ENCODE results near the gene PSRC1.

PSRC1 gene

DNA sequence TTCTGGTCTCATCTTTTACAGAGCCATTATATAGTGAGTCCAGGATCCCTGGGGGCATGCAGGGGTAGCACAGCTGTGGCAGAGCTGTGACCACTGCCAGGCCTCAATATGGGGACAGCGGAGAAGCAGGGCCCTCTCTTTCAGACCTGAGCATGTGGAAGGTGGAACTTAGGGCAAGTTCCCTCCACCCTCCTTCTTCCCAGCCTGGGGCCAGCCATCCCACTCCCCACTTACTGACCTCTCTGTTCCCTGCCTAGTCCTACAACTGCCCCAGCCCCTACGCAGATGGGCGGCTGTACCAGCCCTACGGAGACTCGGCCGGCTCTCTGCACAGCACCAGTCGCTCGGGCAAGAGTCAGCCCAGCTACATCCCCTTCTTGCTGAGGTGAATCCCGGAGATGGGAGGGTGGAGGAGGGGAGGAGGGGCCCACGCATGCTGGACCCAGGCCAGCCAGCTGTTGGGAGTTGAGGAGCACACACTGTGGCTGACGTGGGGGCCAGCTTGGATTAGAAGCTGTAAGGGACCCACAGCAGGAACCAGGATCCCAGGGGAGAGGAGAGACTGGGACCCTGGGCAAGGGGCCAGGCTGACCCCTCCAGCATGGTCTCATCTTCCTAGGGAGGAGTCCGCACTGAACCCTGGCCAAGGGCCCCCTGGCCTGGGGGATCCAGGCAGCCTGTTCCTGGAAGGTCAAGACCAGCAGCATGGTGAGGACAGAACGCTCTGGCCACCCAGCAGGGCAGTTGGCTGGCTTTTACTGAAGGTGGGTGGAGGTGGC lies 10.7 kb downstream of the PSRC1 start:
- DNase-seq (ENCODE audit: low spot score), result no peak

- DNase-seq (ENCODE audit: low spot score), result no peak
Observed at GRCh38 chr1:109271458-109271857, 11.5 kb downstream of the PSRC1 start.

DNA sequence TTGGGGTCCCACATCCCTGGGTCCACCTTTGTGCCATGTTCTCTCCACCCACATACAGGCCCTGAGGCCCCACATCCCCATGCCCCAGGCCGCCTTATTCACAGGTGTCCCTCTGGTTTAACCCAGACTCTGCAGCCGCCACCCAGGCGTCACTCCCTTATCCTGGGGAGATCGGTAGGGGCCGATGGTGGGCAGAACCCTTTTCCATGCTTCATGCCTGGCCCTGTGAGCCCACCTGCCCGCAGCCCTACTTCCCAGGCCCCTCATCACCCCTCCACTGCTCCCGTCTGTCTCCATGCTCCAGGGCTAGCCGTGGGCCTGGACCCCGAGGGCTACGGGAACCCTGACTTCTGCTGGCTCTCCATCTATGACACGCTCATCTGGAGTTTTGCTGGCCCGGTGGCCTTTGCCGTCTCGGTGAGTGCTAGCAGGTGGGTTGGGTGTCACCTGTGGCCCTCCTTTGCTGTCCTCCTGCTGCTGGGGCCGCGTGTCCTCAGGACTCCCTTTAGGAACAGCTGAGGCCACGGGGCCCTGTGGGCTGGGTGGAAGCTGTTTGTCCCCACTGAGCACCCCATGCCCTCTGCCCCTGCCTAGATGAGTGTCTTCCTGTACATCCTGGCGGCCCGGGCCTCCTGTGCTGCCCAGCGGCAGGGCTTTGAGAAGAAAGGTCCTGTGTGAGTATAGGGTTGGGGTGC lies 12.2 kb downstream of the PSRC1 start:
- DNase-seq (ENCODE audit: low spot score), result no peak

DNA sequence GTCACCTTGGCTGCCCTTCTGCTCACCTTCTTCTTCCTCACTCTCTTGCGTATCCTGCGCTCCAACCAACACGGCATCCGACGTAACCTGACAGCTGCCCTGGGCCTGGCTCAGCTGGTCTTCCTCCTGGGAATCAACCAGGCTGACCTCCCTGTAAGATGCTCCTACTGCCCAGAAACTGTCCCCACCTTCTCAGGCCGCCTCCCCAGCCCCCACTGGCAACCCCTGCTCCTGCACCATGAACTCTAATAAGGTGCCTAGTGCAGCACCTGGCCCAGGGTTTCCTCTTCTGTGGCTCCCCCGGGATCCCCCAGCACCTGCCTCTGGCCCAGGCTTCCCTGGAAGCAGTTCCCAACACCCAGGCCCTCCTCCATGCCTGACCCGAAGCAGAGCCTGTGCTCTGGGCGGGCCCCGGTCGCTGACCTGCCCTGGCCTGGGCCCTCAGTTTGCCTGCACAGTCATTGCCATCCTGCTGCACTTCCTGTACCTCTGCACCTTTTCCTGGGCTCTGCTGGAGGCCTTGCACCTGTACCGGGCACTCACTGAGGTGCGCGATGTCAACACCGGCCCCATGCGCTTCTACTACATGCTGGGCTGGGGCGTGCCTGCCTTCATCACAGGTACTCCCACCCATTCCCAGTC lies 12.8 kb downstream of the PSRC1 start:
- no peak for DNase-seq (ENCODE audit: low spot score)

DNA sequence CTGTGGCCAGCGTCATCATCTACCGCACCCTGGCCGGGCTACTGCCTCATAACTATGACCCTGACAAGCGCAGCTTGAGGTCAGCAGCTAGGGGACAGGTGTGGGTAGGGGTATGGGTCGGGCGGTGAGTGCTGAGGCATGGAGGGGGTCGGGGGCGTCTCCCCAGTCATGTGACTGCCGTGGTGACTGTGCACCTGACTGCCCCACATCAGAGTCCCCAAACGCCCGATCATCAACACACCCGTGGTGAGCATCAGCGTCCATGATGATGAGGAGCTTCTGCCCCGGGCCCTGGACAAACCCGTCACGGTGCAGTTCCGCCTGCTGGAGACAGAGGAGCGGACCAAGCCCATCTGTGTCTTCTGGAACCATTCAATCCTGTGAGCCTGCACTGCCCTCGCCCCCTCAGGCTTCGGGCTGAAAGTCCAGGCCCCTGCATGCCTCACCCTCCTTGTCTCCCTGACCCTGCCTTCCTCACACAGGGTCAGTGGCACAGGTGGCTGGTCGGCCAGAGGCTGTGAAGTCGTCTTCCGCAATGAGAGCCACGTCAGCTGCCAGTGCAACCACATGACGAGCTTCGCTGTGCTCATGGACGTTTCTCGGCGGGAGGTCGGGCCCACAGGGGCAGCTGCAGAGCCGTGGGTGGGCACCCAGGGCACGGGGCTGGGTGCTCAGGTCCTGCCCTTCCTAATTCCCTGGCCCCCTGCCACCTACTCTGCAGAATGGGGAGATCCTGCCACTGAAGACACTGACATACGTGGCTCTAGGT lies 13.5 kb downstream of the PSRC1 start:
- DNase-seq (ENCODE audit: low spot score), result no peak

- DNase-seq (ENCODE audit: low spot score), result no peak
Observed at GRCh38 chr1:109268431-109269211, 14.3 kb downstream of the PSRC1 start.

- no peak for DNase-seq (ENCODE audit: low spot score)
Observed at GRCh38 chr1:109267743-109268300, 15.1 kb downstream of the PSRC1 start.

GRCh38 chr1:109266965-109267364 lies 16.0 kb downstream of the PSRC1 start:
- peak; percentile 61 for DNase-seq (ENCODE audit: low spot score)

- DNase-seq (ENCODE audit: low spot score), result no peak
Observed at GRCh38 chr1:109265741-109266330, 17.1 kb downstream of the PSRC1 start.

DNA sequence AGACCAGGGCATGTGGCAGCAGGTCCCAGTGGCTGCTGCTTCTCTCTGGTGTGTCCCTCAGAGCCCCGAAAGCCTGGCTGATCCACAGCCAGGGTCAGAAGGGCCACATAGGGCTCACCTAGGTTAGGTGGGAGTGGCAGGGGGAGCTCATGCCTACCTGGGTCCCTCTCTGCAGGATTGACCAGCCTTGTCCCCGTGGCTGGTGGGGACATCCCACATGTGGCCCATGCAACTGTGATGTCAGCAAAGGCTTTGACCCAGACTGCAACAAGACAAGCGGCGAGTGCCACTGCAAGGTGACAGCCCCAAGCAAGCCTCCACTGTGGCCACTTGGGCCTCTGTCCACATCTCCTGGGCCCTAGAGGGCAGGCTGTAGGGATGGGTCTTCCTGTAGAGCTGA lies 17.9 kb downstream of the PSRC1 start:
- no peak for DNase-seq (ENCODE audit: low spot score)

- DNase-seq (ENCODE audit: low spot score), result no peak
Observed at GRCh38 chr1:109264379-109264755, 18.6 kb downstream of the PSRC1 start.

DNA sequence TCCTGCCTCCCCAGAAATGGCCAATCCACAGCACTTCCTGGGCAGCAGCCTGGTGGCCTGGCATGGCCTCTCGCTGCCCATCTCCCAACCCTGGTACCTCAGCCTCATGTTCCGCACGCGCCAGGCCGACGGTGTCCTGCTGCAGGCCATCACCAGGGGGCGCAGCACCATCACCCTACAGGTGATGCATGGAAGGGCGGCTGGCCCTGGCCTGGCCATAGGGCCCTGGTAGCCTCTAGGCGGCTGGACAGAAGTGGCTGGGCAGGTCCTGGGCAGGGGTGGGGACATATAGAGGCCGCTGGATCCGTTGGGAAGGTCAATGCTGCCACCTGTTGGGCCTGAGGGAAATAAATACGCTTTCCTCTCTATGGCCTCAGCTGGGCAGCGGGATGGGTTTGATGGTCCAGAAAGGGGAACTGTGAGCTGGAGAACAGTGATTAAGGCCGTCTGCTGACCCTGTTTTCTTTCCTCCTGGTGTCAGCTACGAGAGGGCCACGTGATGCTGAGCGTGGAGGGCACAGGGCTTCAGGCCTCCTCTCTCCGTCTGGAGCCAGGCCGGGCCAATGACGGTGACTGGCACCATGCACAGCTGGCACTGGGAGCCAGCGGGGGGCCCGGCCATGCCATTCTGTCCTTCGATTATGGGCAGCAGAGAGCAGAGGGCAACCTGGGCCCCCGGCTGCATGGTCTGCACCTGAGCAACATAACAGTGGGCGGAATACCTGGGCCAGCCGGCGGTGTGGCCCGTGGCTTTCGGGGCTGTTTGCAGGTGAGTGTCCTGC lies 19.2 kb downstream of the PSRC1 start:
- DNase-seq (ENCODE audit: low spot score), result peak; percentile 93

GRCh38 chr1:109263234-109263596 lies 19.7 kb downstream of the PSRC1 start:
- no peak for DNase-seq (ENCODE audit: low spot score)

GRCh38 chr1:109262231-109263055 lies 20.5 kb downstream of the PSRC1 start:
- no peak for DNase-seq (ENCODE audit: low spot score)

DNA sequence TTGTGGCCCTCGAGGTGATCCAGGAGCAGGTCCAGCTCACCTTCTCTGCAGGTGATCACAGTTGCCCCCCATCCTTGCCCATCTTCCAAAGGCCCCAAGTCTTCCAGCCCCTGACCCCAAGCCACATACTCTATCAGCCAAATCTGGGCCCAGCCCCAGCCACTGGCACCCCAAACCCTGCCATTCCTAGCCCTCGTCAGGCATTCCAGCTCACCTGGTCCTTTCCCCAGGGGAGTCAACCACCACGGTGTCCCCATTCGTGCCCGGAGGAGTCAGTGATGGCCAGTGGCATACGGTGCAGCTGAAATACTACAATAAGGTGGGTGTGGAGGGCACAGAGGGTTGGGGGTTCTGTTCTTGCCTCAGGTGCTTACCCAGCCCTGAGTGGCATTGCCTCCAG lies 21.4 kb downstream of the PSRC1 start:
- DNase-seq (ENCODE audit: low spot score), result no peak

- no peak for DNase-seq (ENCODE audit: low spot score)
Observed at GRCh38 chr1:109261006-109261405, 21.9 kb downstream of the PSRC1 start.

- DNase-seq (ENCODE audit: low spot score), result no peak
Observed at GRCh38 chr1:109259674-109260557, 23.0 kb downstream of the PSRC1 start.
